GM18499 (cell line): ENCODE results near the gene PIGQ.
"Not testable (repeated sequence)": the region's sequence is repeated elsewhere in the genome, so short reads cannot be mapped to it uniquely, and the experiment has no call there.

ENCODE experiments used
- ATAC-seq: cut with Tn5 transposase; IDR thresholded peaks from one replicate; pipeline ENCODE4 v1.9.1; 2021; ENCODE audit warnings: moderate number of reproducible peaks; ENCODE audit not compliant: insufficient read depth, unreplicated experiment

PIGQ gene

GRCh38 chr16:597655-598054 lies 27.9 kb downstream of the PIGQ start:
- ATAC-seq: not testable (repeated sequence)

DNA sequence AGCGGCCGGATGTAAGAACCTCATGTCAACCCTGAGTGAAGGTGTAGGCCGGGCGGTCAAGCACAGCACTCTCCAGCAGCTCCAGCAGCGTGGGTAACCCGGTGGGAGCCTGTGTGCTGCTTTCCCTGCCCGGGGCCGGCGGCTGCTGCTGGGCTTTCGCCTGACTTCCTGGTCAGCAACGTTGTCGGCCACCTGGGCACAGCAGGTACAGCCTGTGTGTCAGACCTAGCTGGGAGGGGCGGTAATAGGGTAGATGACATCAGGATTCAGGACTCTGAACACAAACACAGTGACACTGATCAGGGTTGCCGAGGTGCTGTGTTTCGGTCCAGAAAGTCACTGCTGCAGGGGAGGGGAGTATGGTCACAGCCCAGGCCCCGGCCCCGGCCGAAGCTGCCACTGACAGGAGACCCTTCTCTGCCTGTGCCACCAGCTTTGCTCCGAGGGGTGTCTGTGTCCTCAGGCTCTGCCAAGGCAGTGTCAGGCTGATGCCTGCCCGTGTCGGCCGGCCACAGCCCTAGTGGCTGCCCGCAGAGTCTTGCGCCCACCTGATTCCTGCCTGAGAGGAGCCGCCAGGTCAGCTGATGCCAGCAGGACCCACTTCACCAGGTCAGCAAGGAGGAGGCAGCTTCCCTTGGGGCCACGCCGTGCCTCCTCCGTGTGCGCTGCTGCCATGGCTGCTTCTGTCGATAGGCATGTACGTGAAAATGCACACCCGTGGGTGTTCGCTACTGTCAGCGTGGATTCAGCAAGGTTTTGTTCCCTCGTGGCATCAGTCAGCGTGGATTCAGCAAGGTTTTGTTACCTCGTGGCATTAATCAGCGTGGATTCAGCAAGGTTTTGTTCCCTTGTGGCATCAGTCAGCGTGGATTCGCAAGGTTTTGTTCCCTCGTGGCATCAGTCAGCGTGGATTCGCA lies 29.3 kb downstream of the PIGQ start:
- ATAC-seq: no peak

DNA sequence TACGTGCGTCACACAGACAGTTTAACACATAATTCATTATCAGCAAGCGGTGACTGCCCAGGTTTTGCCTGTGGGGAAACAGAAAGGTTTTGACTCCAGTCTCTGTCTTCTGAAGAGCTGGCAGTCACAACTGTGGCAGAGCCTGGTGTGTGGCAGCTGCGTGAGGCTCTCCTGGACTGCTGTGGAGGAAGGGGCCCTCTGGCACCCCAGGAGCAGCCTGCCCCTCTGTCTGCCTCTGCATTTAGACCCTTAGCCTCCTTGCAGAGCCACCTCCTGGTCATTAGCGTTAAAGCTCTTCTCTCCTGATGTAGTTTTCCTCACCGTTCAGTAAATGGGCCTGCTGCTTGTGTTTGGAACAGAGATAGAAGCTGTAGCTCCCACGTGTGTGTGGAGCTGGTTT lies 31.0 kb downstream of the PIGQ start:
- ATAC-seq: no peak

GRCh38 chr16:603933-604332 lies 34.2 kb downstream of the PIGQ start:
- ATAC-seq: no peak

- no peak for ATAC-seq
Measured at GRCh38 chr16:606656-607307, 37.0 kb downstream of the PIGQ start.

- ATAC-seq: no peak
Measured at GRCh38 chr16:608019-608418, 38.3 kb downstream of the PIGQ start.

DNA sequence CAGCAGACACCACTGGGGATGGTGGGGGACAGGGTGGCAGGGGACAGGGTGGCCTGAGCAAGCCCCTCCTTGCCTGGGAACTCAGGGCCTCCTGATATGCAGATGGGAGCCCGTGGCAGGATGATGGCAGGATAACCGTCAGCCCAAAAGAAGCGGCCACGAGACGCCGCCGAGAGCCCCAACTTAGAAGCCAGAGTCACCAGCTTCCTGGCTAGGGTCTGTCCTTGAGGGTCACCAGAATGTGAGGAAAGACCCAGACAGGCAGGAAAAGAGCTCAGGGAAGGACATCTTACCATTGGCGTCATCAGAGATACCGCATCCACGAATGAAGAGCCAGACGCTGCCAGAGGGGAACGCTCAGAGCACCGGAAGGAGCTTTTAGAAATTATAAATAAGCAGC lies 39.5 kb downstream of the PIGQ start:
- no peak for ATAC-seq

GRCh38 chr16:609984-610383 lies 40.2 kb downstream of the PIGQ start:
- ATAC-seq: no peak

DNA sequence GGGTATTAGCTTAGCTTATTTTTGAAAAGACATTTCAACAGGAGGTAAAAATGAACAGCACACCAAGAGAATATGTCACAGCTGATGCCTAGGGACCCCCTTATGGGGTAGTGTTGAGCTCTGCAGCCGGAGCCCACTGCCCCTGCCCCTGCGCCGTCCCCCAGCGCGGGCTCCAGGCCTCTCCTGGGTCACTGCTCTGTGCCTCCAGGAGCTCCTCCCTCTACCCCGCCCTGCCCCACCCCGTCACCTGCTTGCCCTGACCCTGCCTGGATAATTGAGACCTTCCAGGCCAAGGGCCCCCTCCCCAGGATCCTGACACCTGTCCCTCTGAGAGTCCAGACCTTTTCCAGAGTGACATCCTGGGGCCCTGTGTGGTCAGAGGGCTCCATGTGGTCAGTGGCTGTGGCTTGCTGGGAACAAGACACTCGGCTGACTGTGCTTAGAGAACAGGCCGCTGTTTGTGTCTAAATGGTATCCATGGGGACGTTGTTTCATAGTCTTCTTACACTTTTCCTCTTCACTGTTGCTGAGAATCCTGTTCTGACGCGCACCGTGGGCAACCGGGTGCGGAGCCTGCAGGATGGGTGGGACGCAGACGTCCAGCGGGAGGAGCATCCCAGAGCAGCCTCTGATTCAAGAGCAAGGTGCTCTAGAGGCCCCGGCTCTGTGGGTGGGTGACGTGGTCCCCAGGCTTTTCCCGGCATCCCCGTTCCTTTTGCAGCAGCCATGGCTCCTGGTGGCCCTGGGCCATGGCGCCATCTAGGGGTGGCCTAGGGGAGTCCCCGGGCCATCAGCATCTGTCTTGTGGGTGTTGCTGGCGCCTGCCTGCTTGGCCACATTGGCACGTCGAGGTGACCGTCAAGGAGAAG lies 41.0 kb downstream of the PIGQ start:
- no peak for ATAC-seq

- no peak for ATAC-seq
Measured at GRCh38 chr16:615122-615521, 45.4 kb downstream of the PIGQ start.

DNA sequence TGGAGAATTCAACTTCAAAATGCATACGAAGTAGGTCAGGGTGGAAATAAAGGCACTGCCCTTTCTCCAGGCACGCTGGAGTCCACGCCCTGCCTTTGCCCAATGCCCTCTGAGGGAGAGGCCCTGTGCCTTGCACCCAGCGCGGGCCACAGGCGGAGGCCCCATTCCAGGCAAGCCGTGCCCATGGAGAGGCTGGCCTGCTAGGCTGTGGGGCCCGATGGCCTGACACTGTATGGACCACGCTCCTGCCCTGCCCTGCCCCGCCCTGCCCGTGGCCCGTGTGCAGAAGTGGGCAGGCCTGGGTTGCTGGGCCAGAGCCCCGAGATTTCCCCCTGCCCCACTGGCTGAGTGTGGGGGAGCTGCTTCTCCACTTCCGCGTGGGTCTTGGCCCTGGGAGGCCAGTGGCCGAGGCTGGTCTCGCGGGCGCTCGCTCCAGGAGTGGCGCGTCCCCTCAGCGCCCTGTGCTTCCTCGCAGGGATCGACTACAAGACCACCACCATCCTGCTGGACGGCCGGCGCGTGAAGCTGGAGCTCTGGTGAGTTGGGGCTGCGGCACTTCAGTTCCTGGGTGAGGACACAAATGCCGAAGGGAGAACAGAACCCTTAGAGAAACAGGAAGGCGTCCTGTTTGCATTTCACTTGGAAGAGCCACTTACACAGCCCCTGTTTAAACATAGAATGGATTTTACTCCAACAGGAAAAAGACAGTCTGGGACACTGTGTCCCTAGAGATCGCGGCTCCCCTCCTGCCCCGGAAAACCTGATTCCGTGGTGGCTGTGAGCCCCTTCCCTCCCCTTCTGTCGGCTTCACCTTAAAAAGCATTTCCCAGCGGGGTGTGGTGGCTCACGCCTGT lies 47.2 kb downstream of the PIGQ start:
- no peak for ATAC-seq

DNA sequence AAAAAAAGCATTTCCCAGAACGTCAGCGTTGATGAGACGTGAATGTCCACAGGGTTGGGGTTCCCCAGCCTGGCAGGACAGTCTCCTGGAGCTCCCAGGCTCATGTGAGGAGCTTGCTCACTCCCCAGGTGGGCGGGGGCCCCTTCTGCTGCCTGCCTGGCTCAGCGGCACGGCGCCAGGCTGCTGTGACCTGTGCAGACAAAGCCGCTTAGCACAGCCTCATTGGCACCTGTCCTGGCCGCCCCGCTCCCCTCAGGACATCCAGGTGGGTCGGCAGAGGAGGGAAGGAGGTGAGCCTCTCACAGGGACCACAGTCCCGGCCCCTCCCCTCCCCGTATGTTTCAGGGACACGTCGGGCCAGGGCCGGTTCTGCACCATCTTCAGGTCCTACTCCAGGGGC lies 48.1 kb downstream of the PIGQ start:
- ATAC-seq: no peak

- no peak for ATAC-seq
Measured at GRCh38 chr16:619476-620100, 49.8 kb downstream of the PIGQ start.

GRCh38 chr16:620700-621525 lies 51.1 kb downstream of the PIGQ start:
- ATAC-seq: no peak

DNA sequence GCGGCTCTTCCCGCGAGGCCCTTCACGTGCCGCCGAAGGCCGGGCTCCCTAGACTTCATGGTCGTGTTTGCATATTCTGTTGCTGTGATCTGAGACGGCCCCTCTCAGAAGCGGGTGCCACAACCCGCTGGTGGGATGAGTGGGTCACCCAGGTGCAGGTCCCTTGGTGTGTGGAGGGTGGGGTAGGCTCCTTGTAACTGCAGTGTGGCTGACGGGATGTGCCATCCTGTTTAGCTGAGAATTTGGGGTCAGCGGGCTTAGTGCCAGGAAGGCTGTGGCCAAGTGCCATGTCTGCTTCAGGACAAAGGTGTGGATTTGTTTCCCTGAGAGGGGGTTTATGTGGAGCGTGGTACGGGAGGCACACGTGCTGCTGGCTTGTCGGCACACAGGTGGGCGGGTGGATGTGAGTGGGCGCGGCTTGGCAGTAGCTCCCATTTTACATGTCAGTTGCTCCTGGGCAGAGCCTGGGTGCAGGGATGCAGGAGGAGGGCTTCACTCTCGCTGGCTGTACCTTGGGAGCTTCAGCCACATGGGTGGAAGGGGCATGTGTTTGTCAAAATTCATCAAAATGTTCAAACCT lies 51.8 kb downstream of the PIGQ start:
- no peak for ATAC-seq

DNA sequence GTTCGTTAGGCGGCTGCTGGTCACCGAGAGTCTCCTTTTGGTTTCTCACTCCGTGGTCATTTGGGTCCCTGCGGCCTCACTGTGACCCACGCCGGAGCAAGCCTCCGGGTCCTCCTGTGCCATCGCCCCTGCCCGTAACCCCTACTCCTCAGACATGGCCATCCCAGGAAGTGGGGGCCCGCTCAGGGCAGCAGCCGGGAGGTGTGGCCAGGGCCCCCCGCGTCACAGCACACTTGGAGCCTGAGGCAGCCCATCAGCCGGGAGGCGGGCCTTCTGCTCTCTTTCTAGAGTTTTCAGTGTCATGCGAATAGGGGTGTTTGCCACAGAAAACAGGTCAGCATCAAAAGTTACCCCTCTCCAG lies 53.1 kb downstream of the PIGQ start:
- ATAC-seq: no peak

DNA sequence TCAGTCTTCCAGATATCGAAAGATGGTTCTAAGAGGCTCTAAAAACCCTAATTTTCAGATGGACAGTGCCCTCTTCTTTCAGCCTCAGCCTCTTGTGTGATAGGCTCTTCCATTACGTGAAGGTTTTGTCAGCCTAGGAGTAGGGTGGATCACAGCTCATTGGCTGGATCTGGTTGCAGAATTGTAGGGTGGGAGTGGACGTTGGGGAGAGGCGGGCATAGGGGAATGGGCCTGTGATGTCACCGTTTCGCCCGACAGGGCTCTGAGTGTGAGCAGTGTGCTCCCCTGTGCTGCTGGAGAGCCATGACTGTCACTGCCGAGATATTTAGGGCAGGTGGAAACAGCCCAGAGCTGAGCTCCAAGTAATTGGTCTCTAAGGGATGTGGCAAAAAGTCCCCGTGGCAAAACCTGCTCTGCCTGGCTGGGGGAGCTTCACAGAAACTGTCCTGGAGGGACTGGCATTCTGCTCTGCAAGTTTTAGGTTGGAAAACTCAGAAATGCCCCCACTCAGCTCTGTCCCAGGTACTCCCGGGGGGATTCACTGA lies 54.8 kb downstream of the PIGQ start:
- no peak for ATAC-seq
